Activated T-cell treated with anti-CD3 and anti-CD28 coated beads for 4 hours (primary cell): ENCODE results near the gene ADAR.
A peak's percentile ranks its signal among the peaks of the same experiment; 100 is the strongest.

Source experiments
- DNase-seq: peaks from one replicate; pipeline ENCODE4 v3.0.0-alpha.2; 2020

The ADAR gene

GRCh38 chr1:154583773-154584172, 24.2 kb downstream of the ADAR start:
- DNase-seq: no peak

GRCh38 chr1:154582885-154583284, 25.1 kb downstream of the ADAR start:
- DNase-seq: no peak

GRCh38 chr1:154581766-154582165, 26.2 kb downstream of the ADAR start:
- no peak for DNase-seq

- DNase-seq: no peak
Observed at GRCh38 chr1:154579374-154579773, 28.6 kb downstream of the ADAR start.

- no peak for DNase-seq
Observed at GRCh38 chr1:154578058-154578418, 29.9 kb downstream of the ADAR start.

- DNase-seq: no peak
Observed at GRCh38 chr1:154577346-154578057, 30.5 kb downstream of the ADAR start.

GRCh38 chr1:154575951-154576566, 31.9 kb downstream of the ADAR start:
- no peak for DNase-seq

GRCh38 chr1:154575147-154575927, 32.6 kb downstream of the ADAR start:
- DNase-seq: no peak

GRCh38 chr1:154574716-154575115, 33.3 kb downstream of the ADAR start:
- DNase-seq: no peak

GRCh38 chr1:154573168-154573510, 34.8 kb downstream of the ADAR start:
- DNase-seq: no peak

- DNase-seq: no peak
Observed at GRCh38 chr1:154572468-154573167, 35.4 kb downstream of the ADAR start.

- no peak for DNase-seq
Observed at GRCh38 chr1:154571964-154572288, 36.1 kb downstream of the ADAR start.

- no peak for DNase-seq
Observed at GRCh38 chr1:154571244-154571963, 36.6 kb downstream of the ADAR start.

- no peak for DNase-seq
Observed at GRCh38 chr1:154568157-154568815, 39.7 kb downstream of the ADAR start.

GRCh38 chr1:154567386-154568156, 40.4 kb downstream of the ADAR start, which contains the start of gene CHRNB2:
CHRNB2 (plus strand) TSS chr1:154567778; CDS start chr1:154568045, 267 bp downstream.
- DNase-seq: peak; percentile 45

- no peak for DNase-seq
Observed at GRCh38 chr1:154565876-154566275, 42.1 kb downstream of the ADAR start.

- DNase-seq: peak; percentile 82
Observed at GRCh38 chr1:154559466-154560044, 48.4 kb downstream of the ADAR start.

GRCh38 chr1:154558720-154559465, 49.1 kb downstream of the ADAR start:
- peak; percentile 99 for DNase-seq

- DNase-seq: peak; percentile 17
Observed at GRCh38 chr1:154557939-154558719, 49.9 kb downstream of the ADAR start, which contains the start of gene UBE2Q1. UBE2Q1 (minus strand) TSS chr1:154558662; CDS start chr1:154558553, 109 bp downstream.
